Measurements from ENCODE around the gene FAM107A.

Gene FAM107A

GRCh38 chr3:58604031-58604430 lies 26.8 kb upstream of the FAM107A start:
- no peak overlapping the region for H3K9ac ChIP-seq (ENCODE audit: insufficient read length)
- no peak overlapping the region for H3K27ac ChIP-seq
- H3K9me3 ChIP-seq (ENCODE audit: low read depth, low read length), result no peaks in the 10 kb centered on the region
- H3K36me3 ChIP-seq (ENCODE audit: insufficient read depth, low read length), result no peaks in the 10 kb centered on the region
- no peak for DNase-seq (ENCODE audit: low read depth, low spot score)
- no peak for TF ChIP-seq EZH2 (IDR thresholded peaks at IDR 0.05)
- TF ChIP-seq FOXP2 (optimal IDR thresholded peaks at IDR 0.05; ENCODE audit: control extremely low read depth, extremely low read length, insufficient read depth), result no peak
- TF ChIP-seq POLR2AphosphoS5 (IDR thresholded peaks at IDR 0.05; ENCODE audit: borderline replicate concordance, low read depth, low read length), result no peak
- no peak overlapping the region for H3K4me3 ChIP-seq

DNA sequence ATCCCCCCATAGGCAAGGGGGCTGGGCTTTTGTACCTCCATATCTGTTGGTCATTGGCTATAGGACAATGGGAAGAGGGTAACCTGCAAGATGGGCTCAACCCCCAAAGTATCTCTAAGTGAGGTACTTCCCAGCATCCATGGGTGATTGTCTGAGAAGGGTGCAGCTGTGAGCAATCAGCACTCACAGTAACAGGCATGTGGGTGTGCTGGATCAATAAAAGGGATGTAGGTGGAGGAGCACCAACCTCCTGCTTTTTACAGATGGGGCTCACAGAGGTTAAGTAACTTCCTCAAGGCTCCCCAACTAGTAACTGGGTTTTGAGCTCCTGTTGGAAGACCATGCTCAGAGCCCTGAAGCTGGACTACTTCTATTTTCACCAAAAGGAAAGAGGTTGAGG lies 26.4 kb upstream of the FAM107A start:
- Histone ChIP-seq H3K36me3 (ENCODE audit: insufficient read depth, low read length) (no peaks in the 10 kb centered on the region), H3K4me3 (no peak overlapping the region)

GRCh38 chr3:58597770-58598310 lies 20.6 kb upstream of the FAM107A start:
- TF ChIP-seq FOXP2 (optimal IDR thresholded peaks at IDR 0.05; ENCODE audit: control extremely low read depth, extremely low read length, insufficient read depth), result no peak
- no peak for TF ChIP-seq EZH2 (IDR thresholded peaks at IDR 0.05)
- no peak for TF ChIP-seq POLR2AphosphoS5 (IDR thresholded peaks at IDR 0.05; ENCODE audit: borderline replicate concordance, low read depth, low read length)
- no peak overlapping the region for H3K9ac ChIP-seq (ENCODE audit: insufficient read length)
- H3K4me3 ChIP-seq, result no peak overlapping the region
- no peak for DNase-seq (ENCODE audit: low read depth, low spot score)
- no peak overlapping the region for H3K27ac ChIP-seq
- no peaks in the 10 kb centered on the region for H3K9me3 ChIP-seq (ENCODE audit: low read depth, low read length)
- H3K36me3 ChIP-seq (ENCODE audit: insufficient read depth, low read length), result no peaks in the 10 kb centered on the region

More for the DNA sequence above, 26.4 kb upstream of the FAM107A start:
- Histone ChIP-seq H3K9me3 (ENCODE audit: low read depth, low read length) (no peaks in the 10 kb centered on the region), H3K27ac (no peak overlapping the region), H3K9ac (ENCODE audit: insufficient read length) (no peak overlapping the region)
- TF ChIP-seq EZH2 (IDR thresholded peaks at IDR 0.05), result no peak
- no peak for TF ChIP-seq POLR2AphosphoS5 (IDR thresholded peaks at IDR 0.05; ENCODE audit: borderline replicate concordance, low read depth, low read length)
- TF ChIP-seq FOXP2 (optimal IDR thresholded peaks at IDR 0.05; ENCODE audit: control extremely low read depth, extremely low read length, insufficient read depth), result no peak
- no peak for DNase-seq (ENCODE audit: low read depth, low spot score)

DNA sequence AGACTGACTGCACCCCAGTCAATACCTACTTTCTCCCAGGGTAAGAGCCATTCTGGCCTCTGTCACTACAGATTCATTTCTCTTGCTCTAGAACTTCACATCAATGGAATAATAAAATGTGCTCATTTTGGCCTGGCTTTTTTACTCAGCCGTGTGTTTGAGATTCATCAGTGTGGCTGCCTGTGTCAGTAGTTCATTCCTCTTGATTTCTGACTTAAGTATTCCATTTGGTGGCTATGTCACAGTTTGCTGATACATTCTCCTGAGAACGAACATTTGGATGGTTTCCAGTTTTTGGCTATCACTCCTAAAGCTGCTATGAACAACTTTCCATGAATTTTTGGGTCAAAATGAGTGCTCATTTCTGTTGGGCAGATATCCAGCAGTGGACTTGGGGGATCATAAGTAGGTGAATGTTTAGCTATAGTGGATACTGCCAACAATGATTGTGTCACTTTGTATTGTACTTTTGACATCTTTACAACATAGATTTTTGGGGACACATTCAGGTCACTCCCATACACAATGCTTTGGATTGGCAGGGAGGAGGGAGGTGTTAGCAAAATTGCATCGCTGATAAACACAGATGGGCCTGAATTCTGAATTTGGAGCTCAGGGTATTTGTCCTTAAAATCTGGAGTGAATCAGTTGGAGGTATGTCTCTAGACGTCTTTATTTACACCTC lies 19.8 kb upstream of the FAM107A start:
- no peaks in the 10 kb centered on the region for H3K9me3 ChIP-seq (ENCODE audit: low read depth, low read length)
- TF ChIP-seq POLR2AphosphoS5 (IDR thresholded peaks at IDR 0.05; ENCODE audit: borderline replicate concordance, low read depth, low read length) (no peak), FOXP2 (optimal IDR thresholded peaks at IDR 0.05; ENCODE audit: control extremely low read depth, extremely low read length, insufficient read depth) (no peak), EZH2 (IDR thresholded peaks at IDR 0.05) (no peak)
- no peaks in the 10 kb centered on the region for H3K36me3 ChIP-seq (ENCODE audit: insufficient read depth, low read length)
- no peak for DNase-seq (ENCODE audit: low read depth, low spot score)
- no peak overlapping the region for H3K4me3 ChIP-seq
- no peak overlapping the region for H3K9ac ChIP-seq (ENCODE audit: insufficient read length)
- no peak overlapping the region for H3K27ac ChIP-seq

GRCh38 chr3:58594117-58594516 lies 16.9 kb upstream of the FAM107A start:
- no peak overlapping the region for H3K4me3 ChIP-seq
- H3K36me3 ChIP-seq (ENCODE audit: insufficient read depth, low read length), result no peaks in the 10 kb centered on the region
- no peaks in the 10 kb centered on the region for H3K9me3 ChIP-seq (ENCODE audit: low read depth, low read length)
- DNase-seq (ENCODE audit: low read depth, low spot score), result no peak
- no peak overlapping the region for H3K9ac ChIP-seq (ENCODE audit: insufficient read length)
- H3K27ac ChIP-seq, result no peak overlapping the region
- TF ChIP-seq EZH2 (IDR thresholded peaks at IDR 0.05) (no peak), POLR2AphosphoS5 (IDR thresholded peaks at IDR 0.05; ENCODE audit: borderline replicate concordance, low read depth, low read length) (no peak), FOXP2 (optimal IDR thresholded peaks at IDR 0.05; ENCODE audit: control extremely low read depth, extremely low read length, insufficient read depth) (no peak)

DNA sequence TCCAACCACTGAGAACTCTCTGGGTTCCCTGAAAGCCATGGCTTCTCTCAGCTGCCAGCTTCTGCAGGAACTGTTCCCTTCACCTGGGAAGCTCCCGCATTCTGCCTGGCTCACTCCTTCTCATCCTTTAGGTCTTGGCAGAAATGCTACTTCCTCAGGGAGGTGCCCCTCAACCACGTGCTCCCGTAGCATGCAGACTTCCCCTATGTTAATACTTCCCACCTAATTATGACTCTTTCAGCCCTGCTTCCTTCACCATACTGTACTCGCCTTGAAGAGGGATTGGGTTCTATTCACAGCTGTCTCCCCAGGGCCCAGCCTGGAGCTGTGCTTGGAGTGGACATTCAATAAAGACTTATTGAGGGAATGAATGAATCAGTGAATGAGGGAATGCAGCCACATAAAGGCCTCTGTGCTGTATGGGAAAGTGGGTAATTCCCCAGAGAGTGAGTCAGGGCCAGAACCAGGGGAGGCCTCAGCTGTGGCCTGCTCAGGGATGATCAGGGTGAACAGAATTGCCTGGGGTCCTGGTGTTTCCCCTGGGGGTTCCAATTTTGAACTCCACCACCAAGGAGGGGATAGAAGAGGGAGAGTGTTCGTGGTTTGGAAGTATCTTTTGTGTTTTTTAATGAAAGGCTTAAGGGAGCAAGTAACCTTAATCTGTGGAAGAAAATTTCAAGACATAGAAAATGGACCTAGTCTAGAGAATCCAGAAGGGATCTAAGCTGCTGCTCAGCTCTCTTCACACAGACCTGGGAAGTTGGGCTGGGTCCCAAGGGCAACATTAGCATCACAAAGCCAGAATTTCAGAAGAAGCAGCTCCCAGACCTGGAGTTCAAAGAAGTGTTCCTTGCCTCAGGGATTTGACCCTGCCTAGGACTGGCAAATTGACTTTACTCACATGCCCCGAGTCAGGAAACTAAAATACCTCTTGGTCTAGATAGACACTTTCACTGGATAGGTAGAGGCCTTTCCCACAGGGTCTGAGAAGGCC lies 14.6 kb upstream of the FAM107A start:
- TF ChIP-seq EZH2 (IDR thresholded peaks at IDR 0.05) (no peak), POLR2AphosphoS5 (IDR thresholded peaks at IDR 0.05; ENCODE audit: borderline replicate concordance, low read depth, low read length) (no peak), FOXP2 (optimal IDR thresholded peaks at IDR 0.05; ENCODE audit: control extremely low read depth, extremely low read length, insufficient read depth) (no peak)
- no peaks in the 10 kb centered on the region for H3K9me3 ChIP-seq (ENCODE audit: low read depth, low read length)
- DNase-seq (ENCODE audit: low read depth, low spot score), result no peak
- H3K9ac ChIP-seq (ENCODE audit: insufficient read length), result no peak overlapping the region
- no peak overlapping the region for H3K27ac ChIP-seq
- H3K36me3 ChIP-seq (ENCODE audit: insufficient read depth, low read length), result no peaks in the 10 kb centered on the region
- H3K4me3 ChIP-seq, result no peak overlapping the region

DNA sequence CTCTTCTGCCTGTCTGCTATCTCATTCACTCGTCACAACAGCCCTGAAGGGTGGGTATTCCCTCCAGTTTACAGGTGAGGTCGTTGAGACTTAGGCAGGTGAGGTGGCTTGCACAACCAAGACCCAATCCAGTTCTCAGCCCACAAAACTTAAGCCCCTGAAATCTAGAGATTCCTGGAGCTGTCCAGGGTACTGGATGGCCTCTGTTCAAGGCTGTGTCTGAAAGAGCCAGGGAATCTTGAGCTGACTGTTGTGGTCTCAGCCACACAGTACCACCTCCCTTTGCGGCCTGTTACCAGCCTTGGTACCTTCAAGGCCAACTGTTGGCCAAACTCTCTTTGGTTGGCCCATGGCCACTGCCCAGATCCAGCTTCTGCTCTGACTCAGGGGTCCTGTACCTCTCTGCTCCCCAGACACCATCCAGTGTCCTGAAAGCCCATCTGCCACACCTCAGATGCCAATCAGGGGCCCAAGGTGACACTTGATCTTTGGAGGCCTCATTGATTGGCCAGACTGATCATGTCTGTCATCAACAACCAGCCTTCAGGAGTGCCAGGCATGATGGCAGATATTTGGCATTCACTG lies 10.9 kb upstream of the FAM107A start:
- H3K9ac ChIP-seq (ENCODE audit: insufficient read length), result no peak overlapping the region
- no peaks in the 10 kb centered on the region for H3K36me3 ChIP-seq (ENCODE audit: insufficient read depth, low read length)
- no peak overlapping the region for H3K27ac ChIP-seq
- H3K9me3 ChIP-seq (ENCODE audit: low read depth, low read length), result no peaks in the 10 kb centered on the region
- H3K4me3 ChIP-seq, result no peak overlapping the region
- no peak for DNase-seq (ENCODE audit: low read depth, low spot score)
- TF ChIP-seq EZH2 (IDR thresholded peaks at IDR 0.05) (no peak), POLR2AphosphoS5 (IDR thresholded peaks at IDR 0.05; ENCODE audit: borderline replicate concordance, low read depth, low read length) (no peak), FOXP2 (optimal IDR thresholded peaks at IDR 0.05; ENCODE audit: control extremely low read depth, extremely low read length, insufficient read depth) (no peak)

- H3K36me3 ChIP-seq (ENCODE audit: insufficient read depth, low read length), result no peaks in the 10 kb centered on the region
- H3K9me3 ChIP-seq (ENCODE audit: low read depth, low read length), result no peaks in the 10 kb centered on the region
- no peak overlapping the region for H3K27ac ChIP-seq
- TF ChIP-seq FOXP2 (optimal IDR thresholded peaks at IDR 0.05; ENCODE audit: control extremely low read depth, extremely low read length, insufficient read depth) (no peak), EZH2 (IDR thresholded peaks at IDR 0.05) (no peak), POLR2AphosphoS5 (IDR thresholded peaks at IDR 0.05; ENCODE audit: borderline replicate concordance, low read depth, low read length) (no peak)
- no peak overlapping the region for H3K9ac ChIP-seq (ENCODE audit: insufficient read length)
- DNase-seq (ENCODE audit: low read depth, low spot score), result no peak
- no peak overlapping the region for H3K4me3 ChIP-seq
Measured at GRCh38 chr3:58586776-58587192, 9.6 kb upstream of the FAM107A start.

Data from SK-N-MC (cell line).